ENCODE results near the gene CSF3.

DNA sequence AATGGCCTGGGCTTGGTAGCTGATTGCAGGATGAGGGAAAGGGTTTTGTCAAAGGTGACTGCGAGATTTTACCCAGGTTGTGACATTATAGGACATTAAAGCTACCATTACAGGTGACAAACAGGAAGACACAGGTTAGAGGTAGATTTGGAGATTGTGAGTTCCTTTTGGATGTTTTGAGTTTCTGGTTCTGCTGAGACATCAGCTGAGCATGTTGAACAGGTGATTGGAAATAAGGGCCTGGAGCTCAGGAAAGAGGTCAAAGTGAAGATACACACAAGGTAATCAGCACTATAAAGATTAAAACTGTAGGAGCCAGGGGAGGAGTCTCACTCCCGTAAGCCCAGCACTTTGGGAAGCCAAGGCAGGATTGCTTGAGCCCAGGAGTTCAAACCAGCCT is 46.5 kb upstream of the CSF3 start:
- TF ChIP-seq REST (IDR thresholded peaks at IDR 0.05; ENCODE audit: low read depth) (no peak), ZBTB7A (IDR thresholded peaks at IDR 0.05; ENCODE audit: low read depth) (no peak), NFIC (IDR thresholded peaks at IDR 0.05) (no peak), EP300 (IDR thresholded peaks at IDR 0.05; ENCODE audit: borderline replicate concordance) (no peak), MAX (IDR thresholded peaks at IDR 0.05) (no peak), RAD21 (IDR thresholded peaks at IDR 0.05; ENCODE audit: low read depth) (no peak), TEAD4 (IDR thresholded peaks at IDR 0.05) (no peak), TCF12 (IDR thresholded peaks at IDR 0.05; ENCODE audit: low read depth) (no peak), YY1 (IDR thresholded peaks at IDR 0.05; ENCODE audit: low read depth) (no peak), CEBPB (IDR thresholded peaks at IDR 0.05) (no peak)
- TF ChIP-seq, protein P1, sequence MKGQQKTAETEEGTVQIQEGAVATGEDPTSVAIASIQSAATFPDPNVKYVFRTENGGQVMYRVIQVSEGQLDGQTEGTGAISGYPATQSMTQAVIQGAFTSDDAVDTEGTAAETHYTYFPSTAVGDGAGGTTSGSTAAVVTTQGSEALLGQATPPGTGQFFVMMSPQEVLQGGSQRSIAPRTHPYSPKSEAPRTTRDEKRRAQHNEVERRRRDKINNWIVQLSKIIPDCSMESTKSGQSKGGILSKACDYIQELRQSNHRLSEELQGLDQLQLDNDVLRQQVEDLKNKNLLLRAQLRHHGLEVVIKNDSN (IDR thresholded peaks at IDR 0.05), result no peak

Measured in Ishikawa (cell line).